ENCODE measurements around the gene PCDHGA9. TPM values are rescaled to one million over a fixed set of nuclear protein-coding genes. Genes with fewer than 3 reads are reported as not detected.
A peak's percentile ranks its signal among the peaks of the same experiment; 100 is the strongest.
"Not testable (repeated sequence)": the region's sequence is repeated elsewhere in the genome, so short reads cannot be mapped to it uniquely, and the experiment has no call there.

Gene PCDHGA9
- total RNA-seq, 2 donors from 2014 or later = 0.71 to 0.92 TPM

- no peak for ATAC-seq
- no peak for DNase-seq (ENCODE audit: low spot score)
- Mint-ChIP-seq H3K36me3 (peaks cover 17% of the 10 kb centered on the region), H3K4me1 (ENCODE audit: low read depth in 2 of 2) (peaks cover 4 to 8% of the 10 kb centered on the region in 2 donors), H3K9me3 (peaks cover 6% of the 10 kb centered on the region), H3K27ac (no peak overlapping the region), H3K27me3 (peaks cover 44 to 49% of the 10 kb centered on the region in 2 donors), H3K4me3 (no peak overlapping the region)
These were observed 30.8 kb upstream of the PCDHGA9 start for GRCh38 chr5:141371572-141372475.

- Mint-ChIP-seq H3K4me1 (ENCODE audit: low read depth in 2 of 2) (peaks cover 4 to 8% of the 10 kb centered on the region in 2 donors), H3K4me3 (peak within 1 kb of the TSS; percentile 33), H3K27ac (no peak within 1 kb of the TSS), H3K27me3 (peaks cover 45 to 47% of the 10 kb centered on the region in 2 donors), H3K9me3 (peaks cover 6% of the 10 kb centered on the region), H3K36me3 (peaks cover 17% of the 10 kb centered on the region)
- ATAC-seq (no peak), DNase-seq (ENCODE audit: low spot score) (no peak)
These were observed 28.8 kb upstream of the PCDHGA9 start, which contains the start of gene PCDHGA6 for GRCh38 chr5:141373673-141374317. PCDHGA6 (plus strand) TSS chr5:141373891; CDS start chr5:141374084, 193 bp downstream.

GRCh38 chr5:141374627-141375026, 28.0 kb upstream of the PCDHGA9 start:
- peaks cover 6% of the 10 kb centered on the region for H3K9me3 Mint-ChIP-seq
- H3K36me3 Mint-ChIP-seq = peaks cover 17% of the 10 kb centered on the region
- H3K27ac Mint-ChIP-seq = no peak overlapping the region
- no peak for ATAC-seq
- H3K4me3 Mint-ChIP-seq = no peak overlapping the region
- peaks cover 4 to 8% of the 10 kb centered on the region in 2 donors for H3K4me1 Mint-ChIP-seq (ENCODE audit: low read depth in 2 of 2)
- DNase-seq (ENCODE audit: low spot score) = no peak
- H3K27me3 Mint-ChIP-seq = peaks cover 41 to 44% of the 10 kb centered on the region in 2 donors

- Mint-ChIP-seq H3K27me3 (peaks cover 38 to 41% of the 10 kb centered on the region in 2 donors), H3K36me3 (peaks cover 17% of the 10 kb centered on the region)
- H3K4me1 Mint-ChIP-seq (ENCODE audit: low read depth in 2 of 2); H3K4me3 Mint-ChIP-seq; DNase-seq (ENCODE audit: low spot score); H3K9me3 Mint-ChIP-seq; ATAC-seq; H3K27ac Mint-ChIP-seq: not testable (repeated sequence)
These were observed 27.0 kb upstream of the PCDHGA9 start for GRCh38 chr5:141375444-141376155.

GRCh38 chr5:141382469-141383294, 19.9 kb upstream of the PCDHGA9 start, which contains the start of gene PCDHGA7:
PCDHGA7 (plus strand) TSS chr5:141382742; CDS start chr5:141382900, 158 bp downstream.
- Mint-ChIP-seq H3K9me3 (no peaks in the 10 kb centered on the region), H3K36me3 (no peaks in the 10 kb centered on the region), H3K27ac (no peak within 1 kb of the TSS), H3K4me3 (peak within 1 kb of the TSS; percentile 78), H3K4me1 (ENCODE audit: low read depth in 2 of 2) (no peaks in the 10 kb centered on the region), H3K27me3 (peaks cover 37 to 59% of the 10 kb centered on the region in 2 donors)
- ATAC-seq (peak in 1 of 2 donors; percentile 17), DNase-seq (ENCODE audit: low spot score) (no peak)

- Mint-ChIP-seq H3K4me3 (no peak overlapping the region), H3K36me3 (peaks cover 2% of the 10 kb centered on the region), H3K9me3 (no peaks in the 10 kb centered on the region), H3K27me3 (peaks cover 39 to 61% of the 10 kb centered on the region in 2 donors), H3K4me1 (ENCODE audit: low read depth in 2 of 2) (no peaks in the 10 kb centered on the region), H3K27ac (no peak overlapping the region)
- ATAC-seq (no peak), DNase-seq (ENCODE audit: low spot score) (no peak)
These were observed 19.2 kb upstream of the PCDHGA9 start for GRCh38 chr5:141383345-141383744.

GRCh38 chr5:141384471-141385267, 17.9 kb upstream of the PCDHGA9 start:
- Mint-ChIP-seq H3K4me3 (no peak overlapping the region), H3K27me3 (peaks cover 43 to 59% of the 10 kb centered on the region in 2 donors), H3K4me1 (ENCODE audit: low read depth in 2 of 2) (no peaks in the 10 kb centered on the region), H3K36me3 (peaks cover 9% of the 10 kb centered on the region), H3K27ac (no peak overlapping the region), H3K9me3 (no peaks in the 10 kb centered on the region)
- ATAC-seq (no peak), DNase-seq (ENCODE audit: low spot score) (no peak)

GRCh38 chr5:141387557-141388311, 14.8 kb upstream of the PCDHGA9 start, which contains the start of gene PCDHGB4:
PCDHGB4 (plus strand) TSS chr5:141387698; CDS start chr5:141387885, 187 bp downstream.
- H3K4me3 Mint-ChIP-seq = peak within 1 kb of the TSS; percentile 63
- ATAC-seq = peak; percentile 78 to 84
- not testable (repeated sequence) for H3K9me3 Mint-ChIP-seq; DNase-seq (ENCODE audit: low spot score); H3K4me1 Mint-ChIP-seq (ENCODE audit: low read depth in 2 of 2); H3K27ac Mint-ChIP-seq
- H3K36me3 Mint-ChIP-seq = peaks cover 14% of the 10 kb centered on the region
- peaks cover 42 to 74% of the 10 kb centered on the region in 2 donors for H3K27me3 Mint-ChIP-seq

GRCh38 chr5:141388661-141389060, 13.9 kb upstream of the PCDHGA9 start:
- Mint-ChIP-seq H3K4me1 (ENCODE audit: low read depth in 2 of 2) (peaks cover 0 to 4% of the 10 kb centered on the region in 2 donors), H3K27ac (no peak overlapping the region), H3K36me3 (peaks cover 14% of the 10 kb centered on the region), H3K4me3 (no peak overlapping the region), H3K9me3 (no peaks in the 10 kb centered on the region), H3K27me3 (peaks cover 39 to 71% of the 10 kb centered on the region in 2 donors)
- DNase-seq (ENCODE audit: low spot score) = no peak
- no peak for ATAC-seq

GRCh38 chr5:141389153-141390042, 13.2 kb upstream of the PCDHGA9 start:
- H3K4me1 Mint-ChIP-seq (ENCODE audit: low read depth in 2 of 2) = peaks cover 0 to 4% of the 10 kb centered on the region in 2 donors
- no peak overlapping the region for H3K27ac Mint-ChIP-seq
- H3K27me3 Mint-ChIP-seq = peaks cover 43 to 74% of the 10 kb centered on the region in 2 donors
- H3K4me3 Mint-ChIP-seq = no peak overlapping the region
- no peak for ATAC-seq
- H3K36me3 Mint-ChIP-seq = peaks cover 19% of the 10 kb centered on the region
- H3K9me3 Mint-ChIP-seq = no peaks in the 10 kb centered on the region
- DNase-seq (ENCODE audit: low spot score) = no peak

All from natural killer cell treated with Interleukin-12 subunit alpha and Interleukin-12 subunit beta and Interleukin-15 and Interleukin-18, amount 100 ng/mL, for 72 hours (primary cell).